Cardiac muscle cell (in vitro differentiated cells and primary cell): ENCODE data around the gene ANTXR2. TPM values are rescaled to one million over a fixed set of nuclear protein-coding genes. Genes with fewer than 3 reads are reported as not detected.

Experiments used
- DNase-seq, 2 donors: peaks; one replicate each; pipeline versions ENCODE4 v3.0.0 to v3.0.0-alpha.2; 2010 to 2017; ENCODE audit warnings: low read depth in 1 of 2, low spot score in 1 of 2
- H3K27ac ChIP-seq: fragments of 200-600 bp; sonication (generic); 2 replicates; pipeline ENCODE4 v1.5.1; 2016
- H3K27me3 ChIP-seq: fragments of 200-600 bp; sonication (generic); 2 replicates; pipeline ENCODE4 v1.6.0; 2016; ENCODE audit warnings: control low read depth
- H3K36me3 ChIP-seq: fragments of 200-600 bp; sonication (generic); 2 replicates; pipeline ENCODE4 v1.5.1; 2016; ENCODE audit warnings: control low read depth
- H3K4me1 ChIP-seq: fragments of 200-600 bp; sonication (generic); 2 replicates; pipeline ENCODE4 v1.8.1; 2017; ENCODE audit warnings: low read depth, mild to moderate bottlenecking, mixed run types
- H3K4me3 ChIP-seq: fragments of 200-600 bp; sonication (generic); 2 replicates; pipeline ENCODE4 v1.5.1; 2016; ENCODE audit warnings: mild to moderate bottlenecking
- H3K9me3 ChIP-seq: fragments of 200-600 bp; sonication (generic); 2 replicates; pipeline ENCODE4 v1.5.1; 2017; ENCODE audit warnings: low read depth, mild to moderate bottlenecking, control low read depth
- CTCF ChIP-seq: IDR thresholded peaks from 2 replicates; pipeline ENCODE4 v1.5.1; 2012; ENCODE audit warnings: low read depth, mild to moderate bottlenecking, low read length
- polyA plus RNA-seq: library from polyadenylated mRNA; unstranded; fragments of >200 nt; fragmentation: Nextera tagmentation; extraction: Ambion mirVana; gene quantifications from 2 replicates; pipeline ENCODE4 v1.2.1, GENCODE V29; 2016
- total RNA-seq: library from RNA; depleted of rRNA; stranded (reverse); fragments of >200 nt; gene quantifications from 2 replicates; pipeline ENCODE4 v1.2.3, GENCODE V29; 2016

Gene ANTXR2
- total and polyA plus RNA-seq, 2 experiments from 2014 or later = 70.6 to 79.6 TPM

- Histone ChIP-seq H3K36me3 (peaks cover 17% of the 10 kb centered on the region), H3K4me1 (peaks cover 28% of the 10 kb centered on the region), H3K4me3 (peak overlapping the region; percentile 69), H3K27me3 (no peaks in the 10 kb centered on the region), H3K9me3 (no peaks in the 10 kb centered on the region), H3K27ac (no peak overlapping the region)
- peak in 1 of 2 donors; percentile 36 for DNase-seq
- no peak for TF ChIP-seq CTCF
Measured at GRCh38 chr4:80069837-80070731, 2.9 kb downstream of the ANTXR2 start.

- Histone ChIP-seq H3K27me3 (no peaks in the 10 kb centered on the region), H3K27ac (no peak overlapping the region), H3K4me1 (peaks cover 28% of the 10 kb centered on the region), H3K36me3 (peaks cover 21% of the 10 kb centered on the region), H3K9me3 (no peaks in the 10 kb centered on the region), H3K4me3 (peak overlapping the region; percentile 69)
- no peak for TF ChIP-seq CTCF
- peak in 1 of 2 donors; percentile 56 for DNase-seq
Measured at GRCh38 chr4:80069108-80069836, 3.8 kb downstream of the ANTXR2 start.

GRCh38 chr4:80065601-80066000 lies 7.4 kb downstream of the ANTXR2 start:
- Histone ChIP-seq H3K4me3 (no peak overlapping the region), H3K36me3 (peaks cover 21% of the 10 kb centered on the region), H3K27me3 (no peaks in the 10 kb centered on the region), H3K9me3 (no peaks in the 10 kb centered on the region), H3K4me1 (peaks cover 13% of the 10 kb centered on the region), H3K27ac (no peak overlapping the region)
- DNase-seq = no peak
- no peak for TF ChIP-seq CTCF

- no peak for DNase-seq
- peaks cover 3% of the 10 kb centered on the region for H3K4me1 ChIP-seq
- no peaks in the 10 kb centered on the region for H3K9me3 ChIP-seq
- H3K36me3 ChIP-seq = peaks cover 11% of the 10 kb centered on the region
- H3K4me3 ChIP-seq = no peak overlapping the region
- H3K27ac ChIP-seq = no peak overlapping the region
- TF ChIP-seq CTCF = no peak
- H3K27me3 ChIP-seq = no peaks in the 10 kb centered on the region
Measured at GRCh38 chr4:80062527-80062926, 10.5 kb downstream of the ANTXR2 start.

- Histone ChIP-seq H3K4me3 (no peak overlapping the region), H3K27ac (no peak overlapping the region), H3K36me3 (peaks cover 16% of the 10 kb centered on the region), H3K4me1 (peaks cover 3% of the 10 kb centered on the region), H3K27me3 (no peaks in the 10 kb centered on the region), H3K9me3 (no peaks in the 10 kb centered on the region)
- no peak for DNase-seq
- no peak for TF ChIP-seq CTCF
Measured at GRCh38 chr4:80060804-80061203, 12.2 kb downstream of the ANTXR2 start.
